OCI-LY7 (cell line): ENCODE data around the gene TRAPPC10. TPM values are rescaled to one million over a fixed set of nuclear protein-coding genes. Genes with fewer than 3 reads are reported as not detected.

Experiments used
- BruUV-seq: library from RNA; stranded (reverse); fragments of 400-500 nt; replicated peaks from 2 replicates; lab custom pipeline; 2021; lab: Mats Ljungman, UMichigan
- CTCF ChIA-PET: fragments of 300-600 bp; sonication (Branson Sonifier 250); formaldehyde crosslinking; loops from one replicate; lab custom pipeline; 2022; ENCODE audit warnings: antibody characterized with exemption; ENCODE audit not compliant: unreplicated experiment; lab: Charles Lee
- POLR2A ChIA-PET: fragments of 300-600 bp; sonication (Branson Sonifier 250); formaldehyde crosslinking; loops from one replicate; lab custom pipeline; 2022; ENCODE audit warnings: antibody characterized with exemption; lab: Charles Lee
- DNase-seq: peaks from one replicate; pipeline ENCODE4 v3.0.0-alpha.2; 2015; ENCODE audit warnings: low spot score
- H2AFZ ChIP-seq: fragments of 200-600 bp; sonication (generic), shearing (Covaris generic); 2 replicates; pipeline ENCODE4 v1.6.1; 2014; ENCODE audit warnings: mild to moderate bottlenecking, antibody characterized with exemption, low read length, moderate library complexity
- H3K27ac ChIP-seq: fragments of 200-600 bp; sonication (generic); 2 replicates; pipeline ENCODE4 v1.5.1; 2014; ENCODE audit warnings: mixed run types, low read depth, mild to moderate bottlenecking, moderate library complexity, low read length, inconsistent platforms; ENCODE audit not compliant: poor library complexity, severe bottlenecking
- H3K36me3 ChIP-seq: fragments of 200-600 bp; sonication (generic); 2 replicates; pipeline ENCODE4 v1.6.1; 2014; ENCODE audit warnings: mild to moderate bottlenecking, antibody characterized with exemption, low read length, moderate library complexity, mixed read lengths; ENCODE audit not compliant: insufficient read depth
- H3K4me1 ChIP-seq: fragments of 200-600 bp; sonication (generic); 2 replicates; pipeline ENCODE4 v1.5.1; 2014; ENCODE audit warnings: mild to moderate bottlenecking, low read length; ENCODE audit not compliant: insufficient read depth, poor library complexity, severe bottlenecking
- H3K4me2 ChIP-seq: fragments of 200-600 bp; sonication (generic); 2 replicates; pipeline ENCODE4 v1.6.1; 2014; ENCODE audit warnings: mild to moderate bottlenecking, low read length
- H3K4me3 ChIP-seq: fragments of 200-600 bp; sonication (generic); 2 replicates; pipeline ENCODE4 v1.5.1; 2014; ENCODE audit warnings: mild to moderate bottlenecking, low read depth, low read length; ENCODE audit not compliant: poor library complexity, severe bottlenecking
- H3K79me2 ChIP-seq: fragments of 200-600 bp; sonication (generic); 2 replicates; pipeline ENCODE4 v1.6.1; 2016; ENCODE audit warnings: low read depth, mild to moderate bottlenecking, low read length, moderate library complexity, mixed read lengths; ENCODE audit not compliant: insufficient read depth
- H3K9me2 ChIP-seq: fragments of 200-600 bp; sonication (generic); 2 replicates; pipeline ENCODE4 v1.6.1; 2016; ENCODE audit warnings: mild to moderate bottlenecking, low read length, mixed read lengths; ENCODE audit not compliant: insufficient read depth
- H3K9me3 ChIP-seq: fragments of 200-600 bp; sonication (generic); 2 replicates; pipeline ENCODE4 v1.6.1; 2014; ENCODE audit warnings: mild to moderate bottlenecking, mixed run types, low read length, mixed read lengths
- H4K20me1 ChIP-seq: fragments of 200-600 bp; sonication (generic); 2 replicates; pipeline ENCODE4 v1.6.1; 2014; ENCODE audit warnings: mild to moderate bottlenecking, antibody characterized with exemption, low read length, moderate library complexity, mixed read lengths; ENCODE audit not compliant: insufficient read depth
- EZH2phosphoT487 ChIP-seq: fragments of 200-600 bp; sonication (generic); IDR thresholded peaks from 2 replicates; pipeline ENCODE4 v1.6.1; 2018; ENCODE audit warnings: low read depth, borderline replicate concordance, mild to moderate bottlenecking, mixed run types, antibody characterized with exemption, low read length, moderate library complexity, mixed read lengths
- intact Hi-C: fragments of 100-400 bp; cut with micrococcal nuclease; formaldehyde crosslinking; loops from one replicate; pipeline ENCODE4 v1.10.0; 2022; ENCODE audit not compliant: unreplicated experiment
- total RNA-seq, 2 experiments: library from RNA; depleted of rRNA in 1 of 2; stranded (reverse); fragments of >200 nt in 1 of 2; shearing (Covaris generic) in 1 of 2; gene quantifications; 2 replicates each; pipeline ENCODE4 v1.2.3, GENCODE V29; 2014 to 2022
- TF ChIP-seq, protein P1 (sequence below): fragments of 200-600 bp; sonication (generic); conservative IDR thresholded peaks from 2 replicates; pipeline ENCODE4 v1.5.1; 2014; ENCODE audit warnings: mild to moderate bottlenecking, antibody characterized with exemption, low read length, moderate library complexity, mixed read lengths

TRAPPC10 gene
- total RNA-seq, 2 experiments from 2014 or later, result 37.4 to 54.7 TPM

DNA sequence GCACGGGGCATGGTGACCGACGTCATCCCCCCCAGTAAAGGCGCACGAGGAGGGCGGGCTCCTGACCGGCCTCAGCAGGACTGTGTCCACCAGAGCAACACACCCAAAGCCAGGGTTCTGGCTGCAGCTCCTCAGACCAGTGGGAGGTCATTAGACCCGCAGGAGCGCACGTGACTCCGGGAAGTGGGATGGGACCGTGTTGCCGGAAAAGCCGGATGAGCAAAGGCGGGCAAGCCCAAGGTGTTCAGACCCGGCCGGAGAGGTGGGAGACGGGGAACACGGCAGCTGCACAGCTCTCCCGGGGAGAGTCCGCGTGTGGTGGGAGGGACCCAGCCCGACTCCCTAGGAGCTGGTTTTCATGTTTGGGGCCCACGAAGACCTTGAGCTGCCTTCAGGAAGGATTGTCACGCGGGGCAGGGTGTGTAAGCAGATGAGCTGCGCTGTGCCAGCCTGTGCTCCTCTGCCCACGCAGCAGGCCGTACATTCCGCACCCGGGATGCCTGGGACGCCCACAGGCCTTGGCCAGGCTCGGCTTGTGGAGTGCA is 20.6 kb upstream of the TRAPPC10 start:
- H4K20me1 ChIP-seq, result no peaks in the 10 kb centered on the region
- intact Hi-C loops, result no loop called here
- no peaks in the 10 kb centered on the region for H3K36me3 ChIP-seq
- H3K4me3 ChIP-seq, result no peak overlapping the region
- ChIA-PET CTCF (no interaction called here), POLR2A (no interaction called here)
- TF ChIP-seq EZH2phosphoT487, result no peak
- TF ChIP-seq, protein P1, sequence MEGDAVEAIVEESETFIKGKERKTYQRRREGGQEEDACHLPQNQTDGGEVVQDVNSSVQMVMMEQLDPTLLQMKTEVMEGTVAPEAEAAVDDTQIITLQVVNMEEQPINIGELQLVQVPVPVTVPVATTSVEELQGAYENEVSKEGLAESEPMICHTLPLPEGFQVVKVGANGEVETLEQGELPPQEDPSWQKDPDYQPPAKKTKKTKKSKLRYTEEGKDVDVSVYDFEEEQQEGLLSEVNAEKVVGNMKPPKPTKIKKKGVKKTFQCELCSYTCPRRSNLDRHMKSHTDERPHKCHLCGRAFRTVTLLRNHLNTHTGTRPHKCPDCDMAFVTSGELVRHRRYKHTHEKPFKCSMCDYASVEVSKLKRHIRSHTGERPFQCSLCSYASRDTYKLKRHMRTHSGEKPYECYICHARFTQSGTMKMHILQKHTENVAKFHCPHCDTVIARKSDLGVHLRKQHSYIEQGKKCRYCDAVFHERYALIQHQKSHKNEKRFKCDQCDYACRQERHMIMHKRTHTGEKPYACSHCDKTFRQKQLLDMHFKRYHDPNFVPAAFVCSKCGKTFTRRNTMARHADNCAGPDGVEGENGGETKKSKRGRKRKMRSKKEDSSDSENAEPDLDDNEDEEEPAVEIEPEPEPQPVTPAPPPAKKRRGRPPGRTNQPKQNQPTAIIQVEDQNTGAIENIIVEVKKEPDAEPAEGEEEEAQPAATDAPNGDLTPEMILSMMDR, result no peak
- H3K9me3 ChIP-seq, result no peaks in the 10 kb centered on the region
- DNase-seq, result no peak
- no peak overlapping the region for H3K4me2 ChIP-seq
- BruUV-seq, result no TSS peak
- H2AFZ ChIP-seq, result no peak overlapping the region
- no peaks in the 10 kb centered on the region for H3K4me1 ChIP-seq
- H3K27ac ChIP-seq, result no peak overlapping the region
- no peaks in the 10 kb centered on the region for H3K79me2 ChIP-seq
- H3K9me2 ChIP-seq, result no peaks in the 10 kb centered on the region

DNA sequence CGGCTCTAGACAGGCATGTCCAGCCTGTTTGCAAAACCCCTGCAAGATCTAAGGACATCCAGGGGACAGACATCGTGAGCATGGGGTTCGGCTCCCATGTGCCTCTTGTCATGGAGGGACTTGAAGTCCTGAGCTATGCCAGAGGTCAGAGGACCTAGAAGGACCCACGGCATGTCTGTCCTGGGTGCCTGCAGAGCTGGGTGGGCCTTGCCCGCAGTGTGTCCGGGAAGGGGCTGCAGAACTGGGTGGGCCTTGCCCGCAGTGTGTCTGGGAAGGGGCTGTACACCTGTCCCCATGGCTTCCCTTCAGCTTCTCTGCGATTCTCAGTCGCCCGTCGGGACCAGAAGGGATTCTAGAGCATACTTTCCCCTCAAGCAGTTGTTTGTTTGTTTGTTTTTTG is 20.0 kb upstream of the TRAPPC10 start:
- H3K4me3 ChIP-seq, result no peak overlapping the region
- no TSS peak for BruUV-seq

DNA sequence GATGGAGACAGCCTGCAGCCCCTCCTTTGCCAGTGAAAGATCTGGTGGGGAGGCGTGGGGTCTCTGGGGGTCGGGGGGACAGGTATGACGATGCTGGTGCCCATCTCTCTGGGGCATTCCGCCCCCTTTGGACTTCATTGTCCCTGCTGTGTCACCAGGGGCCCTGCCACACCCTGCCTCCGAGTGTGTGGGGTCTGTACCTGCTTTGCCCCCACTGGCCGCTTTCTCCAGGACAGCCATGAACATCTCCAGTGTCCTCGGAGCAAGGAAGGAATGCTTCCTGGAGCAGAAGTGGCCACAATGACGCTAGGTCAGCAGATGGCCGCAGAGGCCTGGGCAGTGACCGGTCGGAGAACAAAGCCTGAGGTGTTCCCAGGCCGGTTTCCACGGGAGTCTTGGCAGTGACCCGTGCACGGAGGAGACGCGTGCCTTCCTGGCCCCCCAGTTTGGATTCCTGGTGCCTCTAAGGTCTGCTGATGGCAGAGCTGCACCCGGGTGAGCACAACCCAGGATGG is 18.6 kb upstream of the TRAPPC10 start:
- H3K9me3 ChIP-seq, result no peaks in the 10 kb centered on the region
- no peaks in the 10 kb centered on the region for H3K4me1 ChIP-seq
- BruUV-seq, result no TSS peak
- no peaks in the 10 kb centered on the region for H3K36me3 ChIP-seq
- intact Hi-C loops, result no loop called here
- no peak overlapping the region for H3K27ac ChIP-seq
- no peak overlapping the region for H2AFZ ChIP-seq
- no peaks in the 10 kb centered on the region for H3K9me2 ChIP-seq
- ChIA-PET CTCF (no interaction called here), POLR2A (no interaction called here)
- H3K79me2 ChIP-seq, result no peaks in the 10 kb centered on the region
- no peak for TF ChIP-seq EZH2phosphoT487
- TF ChIP-seq, protein P1, result no peak
- no peak overlapping the region for H3K4me3 ChIP-seq
- H3K4me2 ChIP-seq, result no peak overlapping the region
- H4K20me1 ChIP-seq, result no peaks in the 10 kb centered on the region
- no peak for DNase-seq

More for the DNA sequence above, 20.0 kb upstream of the TRAPPC10 start:
- Histone ChIP-seq H3K36me3 (no peaks in the 10 kb centered on the region), H3K27ac (no peak overlapping the region), H2AFZ (no peak overlapping the region), H3K4me1 (no peaks in the 10 kb centered on the region), H3K9me2 (no peaks in the 10 kb centered on the region), H3K9me3 (no peaks in the 10 kb centered on the region), H3K4me2 (no peak overlapping the region), H3K79me2 (no peaks in the 10 kb centered on the region), H4K20me1 (no peaks in the 10 kb centered on the region)
- intact Hi-C loops, result no loop called here
- TF ChIP-seq, protein P1, result no peak
- TF ChIP-seq EZH2phosphoT487, result no peak
- ChIA-PET CTCF (no interaction called here), POLR2A (no interaction called here)
- DNase-seq, result no peak
